ENCODE results near the gene CHD9.
"Not testable (repeated sequence)": the region's sequence is repeated elsewhere in the genome, so short reads cannot be mapped to it uniquely, and the experiment has no call there.

The CHD9 gene

DNA sequence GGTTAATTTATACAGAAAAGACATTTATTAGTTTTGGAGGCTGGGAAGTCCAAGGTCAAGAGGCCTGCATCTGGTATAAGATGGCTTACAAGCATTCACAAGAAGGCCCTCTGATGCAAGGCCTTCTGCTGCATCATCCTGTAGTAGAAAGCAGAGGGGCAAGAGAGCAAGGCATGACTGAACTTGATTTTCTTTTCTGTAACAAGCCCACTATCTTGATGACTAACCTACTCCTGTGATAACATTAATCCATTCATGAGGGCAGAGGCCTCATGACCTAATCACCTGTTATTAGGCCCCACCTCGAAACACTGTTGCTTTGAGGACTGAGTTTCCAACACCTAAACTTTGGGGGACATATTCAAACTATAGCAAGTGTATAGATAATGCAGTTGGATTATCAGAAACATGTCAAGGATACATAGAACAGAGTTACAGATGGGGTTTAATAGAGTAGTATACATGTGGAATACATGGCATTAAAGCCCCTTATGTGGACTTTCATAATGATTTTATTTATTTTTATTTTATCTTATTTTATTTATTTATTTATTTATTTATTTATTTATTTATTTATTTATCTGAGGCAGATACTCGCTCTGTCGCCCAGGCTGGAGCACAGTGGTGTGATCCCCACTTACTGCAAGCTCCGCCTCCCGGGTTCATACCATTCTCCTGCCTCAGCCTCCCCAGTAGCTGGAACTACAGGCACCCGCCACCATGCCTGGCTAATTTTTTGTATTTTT is 88.2 kb downstream of the CHD9 start:
- DNase-seq = no peak

DNA sequence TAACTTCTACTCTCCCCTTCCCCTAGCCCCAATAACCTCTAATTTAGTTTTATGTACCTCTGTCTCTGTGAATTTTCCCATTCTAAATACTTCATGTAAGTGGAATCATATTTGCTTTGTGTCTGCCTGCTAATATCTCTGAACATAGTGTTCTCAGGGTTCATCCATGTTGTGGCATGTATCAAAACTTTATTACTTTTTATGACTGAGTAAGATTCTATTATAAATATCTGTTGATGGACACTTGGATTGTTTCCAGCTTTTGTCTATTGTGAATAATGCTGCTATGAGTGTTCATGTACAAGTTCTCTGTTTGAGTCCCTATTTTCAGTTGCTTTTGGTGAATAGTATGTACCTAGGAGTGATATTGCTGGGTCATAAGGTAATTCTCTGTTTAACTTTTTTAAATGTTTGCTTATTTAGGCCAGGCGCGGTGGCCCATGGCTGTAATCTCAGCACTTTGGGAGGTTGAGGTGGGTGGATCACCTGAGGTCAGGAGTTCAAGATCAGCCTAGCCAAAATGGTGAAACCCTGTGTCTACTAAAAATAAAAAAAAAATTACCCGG is 92.8 kb downstream of the CHD9 start:
- no peak for DNase-seq

DNA sequence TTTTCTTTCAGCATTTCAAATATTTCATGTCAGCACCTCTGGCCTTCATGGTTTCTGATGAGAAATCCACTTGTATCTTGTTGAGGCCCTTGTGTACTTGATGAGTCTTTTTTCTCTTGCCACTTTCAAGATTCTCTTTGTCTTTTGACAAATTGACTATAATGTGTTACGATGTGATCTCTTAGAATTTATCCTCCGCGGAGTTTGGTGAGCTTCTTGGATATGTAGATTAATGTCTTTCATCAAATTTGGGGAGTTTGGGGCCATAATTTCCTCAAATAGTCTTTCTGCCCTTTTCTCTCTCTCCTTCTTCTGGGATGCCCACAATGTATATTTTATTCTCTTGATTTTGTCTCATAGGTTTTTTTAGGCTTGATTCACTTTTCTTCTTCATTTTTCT is 96.0 kb downstream of the CHD9 start:
- no peak for DNase-seq

DNA sequence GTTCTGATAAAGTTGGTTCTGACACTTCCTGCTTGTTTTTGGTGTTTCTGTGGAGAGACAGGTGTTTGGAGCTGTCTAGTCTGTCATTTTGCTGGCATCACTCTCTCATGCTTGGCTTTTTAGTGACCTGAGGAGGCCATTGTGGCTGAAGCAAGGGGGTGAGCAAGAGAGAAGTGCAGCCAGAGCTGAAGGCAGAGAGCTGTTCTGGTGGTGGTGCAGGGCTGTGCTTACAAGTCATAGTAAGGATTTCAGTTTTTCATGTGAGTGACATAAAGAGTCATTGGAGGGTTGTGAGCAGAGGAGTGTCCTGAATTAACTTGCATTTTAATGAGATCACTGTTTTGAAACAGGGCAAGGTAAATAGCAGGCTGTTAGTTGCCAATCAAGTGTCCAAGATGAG is 97.5 kb downstream of the CHD9 start:
- no peak for DNase-seq

DNA sequence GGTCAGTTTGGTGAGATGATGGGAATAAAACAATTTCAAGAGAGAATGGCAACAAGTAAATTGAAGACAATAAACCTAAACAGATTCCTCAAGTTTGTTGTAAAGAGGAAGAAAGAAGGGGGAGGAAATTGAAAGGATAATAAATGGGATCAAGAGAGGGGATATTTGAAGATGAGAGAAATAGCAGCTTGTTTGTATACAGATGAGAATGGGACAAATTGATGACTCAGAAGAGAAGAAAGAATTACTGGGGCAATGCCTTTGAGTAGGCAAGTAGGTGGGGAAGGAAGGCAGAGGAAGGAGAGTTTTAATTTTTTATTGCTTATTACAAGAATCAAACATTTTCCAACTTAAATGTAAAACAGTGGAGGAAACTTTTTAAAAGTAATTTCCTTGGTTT is 98.3 kb downstream of the CHD9 start:
- no peak for DNase-seq

DNA sequence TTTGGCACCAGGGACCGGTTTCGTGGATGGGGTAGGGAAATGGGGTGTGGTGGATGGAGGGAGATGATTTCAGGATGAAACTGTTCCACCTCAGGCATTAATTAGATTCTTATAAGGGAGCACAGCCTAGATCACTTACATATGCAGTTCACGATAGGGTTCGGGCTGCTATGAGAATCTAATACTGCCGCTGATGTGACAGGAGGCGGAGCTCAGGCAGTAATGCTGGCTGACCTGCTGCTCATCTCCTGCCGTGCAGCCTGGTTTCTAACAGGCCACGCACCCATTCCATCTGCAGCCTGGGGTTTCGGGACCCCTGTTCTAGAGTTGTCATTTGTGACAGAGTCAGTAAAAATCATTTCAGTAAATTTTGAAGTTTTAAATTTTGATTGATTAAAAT is 99.7 kb downstream of the CHD9 start:
- no peak for DNase-seq

DNA sequence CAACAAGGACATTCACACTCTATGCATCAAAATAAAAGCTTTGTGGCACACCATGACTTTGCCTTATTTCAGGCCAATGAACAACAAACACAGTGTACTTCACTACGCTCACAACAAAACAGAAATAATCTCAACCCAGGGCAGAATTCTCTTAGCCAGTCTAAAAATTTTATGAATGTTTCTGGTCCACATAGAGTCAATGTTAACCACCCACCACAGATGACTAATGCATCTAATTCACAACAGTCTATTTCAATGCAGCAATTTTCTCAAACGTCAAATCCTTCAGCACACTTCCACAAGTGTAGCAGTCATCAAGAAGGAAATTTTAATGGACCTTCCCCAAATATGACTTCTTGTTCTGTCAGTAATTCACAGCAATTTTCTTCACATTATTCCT is 101.7 kb downstream of the CHD9 start:
- no peak for DNase-seq

DNA sequence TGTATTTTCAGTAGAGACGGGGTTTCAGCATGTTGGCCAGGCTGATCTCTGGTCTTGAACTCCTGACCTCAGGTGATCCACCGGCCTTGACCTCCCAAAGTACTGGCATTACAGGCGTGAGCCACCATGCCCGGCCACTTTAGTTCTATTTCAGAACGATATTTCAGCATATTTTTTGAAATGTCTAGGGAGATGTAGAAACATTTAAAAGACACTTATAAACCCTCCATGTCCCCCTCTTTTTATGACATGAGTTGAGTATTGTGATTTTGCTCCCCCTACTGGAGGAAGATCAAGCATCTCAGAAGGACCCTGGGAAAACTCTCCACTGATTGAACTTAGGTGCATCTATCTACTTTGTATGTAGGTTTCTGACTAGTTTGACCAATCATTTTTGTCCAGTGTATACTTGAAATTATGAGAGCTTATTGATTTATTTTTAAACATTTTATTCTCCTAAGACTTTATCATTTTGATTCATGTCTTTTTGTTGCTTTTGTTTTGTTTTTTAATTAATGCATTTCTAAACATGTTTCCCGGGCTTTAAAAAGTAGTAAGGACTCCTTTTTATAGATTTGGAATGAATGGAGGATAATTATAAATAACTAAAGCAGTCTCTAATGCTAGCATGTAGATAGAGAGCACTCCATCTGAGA is 105.1 kb downstream of the CHD9 start:
- DNase-seq = no peak

DNA sequence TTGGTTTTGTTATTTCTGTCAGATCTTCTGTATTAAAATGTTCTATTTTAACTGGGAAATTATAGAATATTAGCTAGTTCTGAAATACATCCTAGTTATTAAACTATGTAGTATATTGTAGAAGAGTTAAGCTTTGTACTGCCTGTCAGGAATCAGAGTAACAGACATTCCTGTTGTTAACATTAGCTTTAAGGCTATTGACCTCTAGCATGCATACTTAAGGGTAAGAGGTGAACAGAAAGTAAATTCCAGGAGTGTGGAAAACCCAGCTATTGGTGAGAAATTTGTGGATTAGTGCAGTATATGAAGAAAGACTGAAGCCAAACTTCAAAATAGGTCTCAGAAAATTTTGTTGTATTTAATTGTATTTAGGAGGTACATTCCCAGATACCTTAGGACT is 111.3 kb downstream of the CHD9 start:
- no peak for DNase-seq

DNA sequence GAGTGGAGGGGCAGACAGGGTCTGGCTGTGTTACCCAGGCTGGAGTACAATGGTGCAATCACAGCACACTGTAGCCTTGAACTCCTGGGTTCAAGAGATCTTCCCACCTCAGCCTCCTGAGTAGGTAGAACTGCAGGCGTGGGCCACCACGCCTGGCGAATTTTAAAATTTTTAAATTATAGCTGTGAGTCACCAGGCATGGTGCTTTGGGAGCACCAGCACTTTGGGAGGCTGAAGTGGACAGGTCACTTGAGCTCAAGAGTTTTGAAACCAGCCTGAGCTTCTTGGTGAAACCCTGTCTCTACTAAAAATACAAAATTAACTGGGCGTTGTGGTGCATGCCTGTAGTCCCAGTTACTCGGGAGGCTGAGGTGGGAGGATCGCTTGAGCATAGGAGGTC is 114.0 kb downstream of the CHD9 start:
- no peak for DNase-seq

DNA sequence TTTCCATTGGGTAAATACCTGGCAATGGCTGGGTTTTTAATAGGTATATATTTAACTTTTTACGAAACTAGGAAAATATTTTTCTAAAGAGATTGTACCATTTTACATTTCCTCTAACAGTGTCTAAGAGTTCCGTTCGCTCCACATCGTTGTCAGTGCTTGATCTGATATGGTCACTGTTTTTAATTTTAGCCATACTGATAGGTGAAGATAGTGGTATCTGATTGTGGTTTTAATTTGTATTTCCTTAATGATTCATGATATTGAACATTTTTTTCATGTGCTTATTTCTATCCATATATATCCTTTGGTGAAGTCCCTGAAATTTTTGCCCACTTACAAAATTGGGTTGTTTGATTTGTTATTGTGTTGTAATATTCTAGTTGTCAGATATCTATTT is 117.7 kb downstream of the CHD9 start:
- DNase-seq = no peak

DNA sequence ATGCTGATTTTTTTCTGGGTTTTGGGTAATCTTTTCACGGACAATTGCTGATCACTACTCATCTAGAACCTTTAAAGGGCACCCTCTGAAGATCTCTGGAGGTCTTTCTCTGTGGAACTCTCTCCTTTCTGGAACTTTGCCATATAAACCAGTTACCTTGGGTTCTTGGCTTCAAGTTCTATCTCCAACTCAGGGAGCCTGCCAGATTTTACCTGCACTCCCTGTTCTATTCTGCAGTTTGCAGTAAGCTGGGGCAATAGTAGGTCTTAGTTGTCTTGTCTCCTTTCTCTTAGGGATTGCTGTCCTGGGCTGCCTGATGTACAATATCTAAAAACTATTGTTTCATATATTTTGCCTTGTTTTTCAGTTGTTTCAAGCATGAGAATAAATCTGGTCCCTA is 120.3 kb downstream of the CHD9 start:
- DNase-seq = no peak

DNA sequence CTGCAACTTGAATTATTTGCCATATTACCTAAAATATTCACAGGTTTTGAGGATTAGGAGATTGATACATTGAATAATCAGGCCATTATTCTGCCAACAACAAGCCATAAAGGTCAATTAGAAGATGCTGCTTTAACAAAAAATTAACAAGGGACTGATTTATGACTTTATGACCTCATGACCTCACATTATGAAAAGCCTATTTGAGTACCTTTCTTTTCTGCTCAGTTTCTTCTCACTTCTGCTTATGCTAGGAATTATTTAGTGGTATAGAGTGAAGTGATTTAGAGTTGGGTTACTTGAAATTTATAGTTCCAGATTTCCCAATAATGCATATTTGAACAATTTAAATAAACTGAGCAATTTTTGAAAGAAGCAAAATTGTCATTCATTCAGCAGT is 121.6 kb downstream of the CHD9 start:
- no peak for DNase-seq

DNA sequence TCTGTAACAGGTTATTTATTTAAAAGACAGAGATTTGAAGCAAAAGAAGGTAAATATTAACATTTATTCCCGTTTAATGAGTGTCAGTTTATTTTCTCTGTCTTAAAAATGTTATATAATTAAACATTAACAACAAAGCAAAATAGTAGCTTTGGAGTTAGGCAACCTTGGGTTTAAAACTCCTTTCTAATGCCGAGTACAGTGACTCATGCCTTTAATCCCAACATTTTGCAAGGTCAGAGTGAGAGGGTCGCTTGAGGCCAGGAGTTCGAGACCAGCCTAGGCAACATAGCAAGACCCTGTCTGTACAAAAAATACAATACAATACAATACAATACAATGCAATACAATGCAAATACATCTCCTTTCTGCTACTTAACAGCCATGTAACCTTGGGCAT is 128.7 kb downstream of the CHD9 start:
- DNase-seq = no peak

DNA sequence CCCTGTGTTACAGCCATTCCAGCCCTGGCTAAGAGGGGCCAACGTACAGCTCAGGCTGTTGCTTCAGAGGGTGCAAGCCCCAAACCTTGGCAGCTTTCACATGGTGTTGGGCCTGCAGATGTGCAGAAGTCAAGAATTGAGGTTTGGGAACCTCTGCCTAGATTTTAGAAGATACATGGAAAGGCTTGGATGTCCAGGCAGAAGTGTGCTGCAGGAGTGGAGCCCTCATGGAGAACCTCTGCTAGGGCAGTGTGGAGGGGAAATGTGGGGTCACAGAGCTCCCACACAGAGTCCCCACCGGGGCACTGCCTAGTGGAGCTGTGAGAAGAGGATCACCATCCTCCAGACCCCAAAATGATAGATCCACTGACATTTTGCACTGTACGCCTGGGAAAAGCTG is 130.9 kb downstream of the CHD9 start:
- not testable (repeated sequence) for DNase-seq

DNA sequence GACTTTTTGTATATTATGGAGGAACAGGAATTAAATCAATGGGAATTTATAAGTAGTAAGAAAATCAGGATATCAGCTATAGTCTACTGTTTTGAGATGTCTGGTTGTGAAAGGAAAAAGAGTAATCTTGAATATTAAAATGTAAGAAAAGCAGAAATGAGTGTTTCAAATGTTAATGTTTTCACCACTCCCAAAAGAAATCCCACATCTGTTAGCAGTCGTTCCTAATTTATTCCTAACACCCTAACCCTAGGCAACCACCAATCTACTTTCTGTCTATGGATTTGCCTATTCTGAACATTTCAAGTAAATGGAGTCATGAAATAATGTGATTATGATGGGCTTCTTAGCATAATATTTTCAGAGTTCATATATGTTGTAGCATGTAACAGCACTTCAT is 133.0 kb downstream of the CHD9 start:
- no peak for DNase-seq

DNA sequence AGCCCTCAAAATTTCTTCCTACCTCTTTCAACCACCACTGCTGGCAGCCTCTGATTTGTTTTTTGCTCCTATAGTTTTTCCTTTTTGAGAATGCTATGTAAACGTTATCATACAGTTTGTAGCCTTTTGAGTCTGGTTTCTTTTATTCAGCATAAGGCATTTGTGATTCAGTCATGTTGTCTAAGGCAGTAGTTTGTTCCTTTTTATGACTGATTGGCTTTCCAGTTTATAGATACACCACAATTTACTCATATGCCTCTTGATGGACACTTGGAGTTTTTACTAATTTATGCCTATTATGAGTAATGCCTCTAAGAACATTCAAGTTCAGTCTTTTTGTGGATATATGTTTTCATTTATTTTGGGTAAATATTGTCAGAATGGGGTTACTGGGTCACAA is 136.6 kb downstream of the CHD9 start:
- DNase-seq = no peak

DNA sequence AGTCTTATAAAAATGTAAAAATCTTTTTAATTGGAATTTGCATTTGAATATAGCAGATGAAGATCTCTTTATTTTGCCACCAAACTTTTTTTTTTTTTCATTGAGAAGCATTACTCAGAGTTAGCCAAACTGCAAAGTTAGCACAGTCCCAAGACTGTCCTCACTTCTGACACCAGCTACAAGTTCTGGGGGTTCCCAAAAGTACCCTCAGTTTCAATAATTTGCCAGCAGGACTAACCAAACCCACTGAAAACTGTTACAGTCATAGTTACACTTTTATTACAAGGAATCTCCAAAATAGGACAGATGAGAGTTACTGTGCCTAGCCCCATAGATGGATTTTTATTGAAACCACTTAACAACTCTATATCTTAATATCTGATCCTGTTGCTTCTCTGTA is 144.1 kb downstream of the CHD9 start:
- DNase-seq = no peak

DNA sequence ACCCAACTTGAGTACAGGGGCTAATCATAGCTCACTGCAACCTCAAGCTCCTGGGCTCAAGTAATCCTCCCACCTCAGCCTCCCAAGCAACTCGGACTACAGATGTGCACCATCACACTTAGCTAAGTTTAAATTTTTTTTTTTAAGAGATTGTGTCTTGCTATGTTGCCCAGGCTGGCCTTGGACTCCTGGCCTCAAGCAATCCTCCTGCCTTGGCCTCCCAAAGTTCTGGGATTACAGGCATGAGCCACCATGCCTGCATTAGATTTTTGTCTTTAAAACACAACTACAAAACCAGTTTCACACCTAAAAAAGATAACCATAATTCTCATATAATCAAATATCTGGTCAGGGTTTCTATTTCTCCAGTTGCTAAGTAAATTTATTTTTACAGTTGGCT is 147.1 kb downstream of the CHD9 start:
- DNase-seq = no peak

DNA sequence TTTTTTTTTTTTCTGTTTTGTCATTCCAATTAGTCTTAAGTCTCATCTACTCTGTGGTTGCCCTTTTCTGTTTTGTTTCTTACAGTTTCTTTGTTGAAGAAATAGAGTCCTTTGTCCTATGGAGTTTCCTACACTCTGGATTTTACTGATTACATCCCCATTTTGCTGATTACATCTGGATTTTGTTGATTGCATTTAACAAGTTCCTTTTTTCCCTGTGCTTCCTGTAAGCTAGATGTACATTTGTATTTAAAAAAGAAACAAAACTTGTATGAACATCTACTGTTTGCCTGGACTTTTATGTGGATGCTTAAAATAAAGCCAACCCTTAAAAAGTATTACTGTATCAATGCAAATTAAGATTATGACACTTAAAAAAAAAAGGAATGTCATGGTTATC is 147.6 kb downstream of the CHD9 start:
- no peak for DNase-seq

DNA sequence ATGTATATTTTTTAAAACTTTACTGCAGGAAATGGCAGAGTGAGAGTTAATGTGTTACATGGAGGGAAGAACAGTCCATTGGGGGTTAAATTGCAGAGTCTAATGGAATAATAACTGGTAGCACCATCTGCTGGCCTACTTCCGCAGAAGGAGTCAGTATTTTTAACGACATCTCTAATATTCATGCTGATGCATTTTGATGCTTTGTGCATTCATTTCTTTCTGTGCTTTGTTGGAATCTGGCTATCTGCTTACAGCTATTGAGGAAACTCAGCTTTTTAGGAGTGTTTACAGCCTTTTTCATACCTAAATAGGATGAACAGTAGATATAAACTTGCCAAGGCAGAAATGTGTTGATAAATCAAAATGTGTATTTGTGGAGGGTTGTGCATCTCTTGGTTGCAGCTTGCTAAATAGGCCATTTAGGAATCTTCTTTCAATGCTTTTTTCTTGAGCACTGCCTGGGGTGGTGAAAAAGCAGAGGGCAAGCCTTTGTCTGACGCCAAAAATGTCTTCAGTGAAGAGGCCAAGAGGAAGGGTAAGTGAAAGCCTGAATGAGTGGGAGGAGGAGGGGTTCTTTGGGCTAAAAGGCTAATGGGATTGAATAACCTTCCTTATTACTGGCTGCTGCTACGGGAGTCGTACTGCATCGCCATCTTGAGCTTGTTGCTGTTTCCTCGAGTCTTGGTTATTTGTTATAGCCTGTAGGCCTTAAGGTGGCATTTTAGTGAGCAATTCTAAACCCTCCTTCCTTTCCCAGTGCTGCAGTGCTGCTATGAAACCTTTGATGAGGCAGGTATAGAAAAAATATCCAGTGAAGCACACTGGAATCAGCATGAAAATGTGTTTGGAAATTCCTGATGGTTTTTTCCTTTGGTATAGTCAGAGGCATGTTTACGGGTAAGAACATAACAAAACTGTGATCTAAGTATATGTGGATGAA is 153.3 kb downstream of the CHD9 start:
- DNase-seq = no peak

DNA sequence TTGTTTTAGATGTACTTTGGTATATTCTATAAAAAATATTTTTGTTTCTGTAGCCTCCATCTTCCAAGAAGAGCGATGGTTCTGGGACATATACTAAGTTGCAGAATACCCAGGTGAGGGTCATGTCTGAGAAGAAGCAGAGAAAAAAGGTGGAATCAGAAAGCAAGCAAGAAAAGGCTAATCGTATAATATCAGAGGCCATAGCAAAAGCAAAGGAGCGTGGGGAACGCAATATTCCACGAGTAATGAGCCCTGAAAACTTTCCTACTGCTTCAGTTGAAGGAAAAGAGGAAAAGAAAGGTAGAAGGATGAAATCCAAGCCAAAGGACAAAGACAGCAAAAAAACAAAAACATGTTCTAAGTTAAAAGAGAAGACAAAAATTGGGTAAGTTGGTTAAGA is 154.6 kb downstream of the CHD9 start:
- DNase-seq = no peak

DNA sequence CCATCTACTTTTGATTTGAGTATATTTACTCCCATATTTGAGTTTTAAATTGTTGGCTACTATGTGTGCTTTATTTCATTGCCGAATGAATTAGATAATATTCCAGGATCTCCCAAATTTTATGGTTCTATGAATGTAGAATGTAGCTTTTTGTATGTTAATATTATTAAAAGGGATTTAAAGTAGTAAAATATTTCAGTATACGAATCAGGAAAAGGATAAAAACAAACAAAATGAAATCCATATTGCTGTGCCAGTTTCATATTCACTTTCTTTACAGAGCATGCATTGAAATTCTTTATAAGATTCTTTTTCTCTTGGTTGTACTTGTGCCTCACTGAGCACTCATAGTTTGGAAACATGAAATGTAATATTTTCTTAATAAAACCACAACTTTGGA is 155.1 kb downstream of the CHD9 start:
- DNase-seq = no peak

DNA sequence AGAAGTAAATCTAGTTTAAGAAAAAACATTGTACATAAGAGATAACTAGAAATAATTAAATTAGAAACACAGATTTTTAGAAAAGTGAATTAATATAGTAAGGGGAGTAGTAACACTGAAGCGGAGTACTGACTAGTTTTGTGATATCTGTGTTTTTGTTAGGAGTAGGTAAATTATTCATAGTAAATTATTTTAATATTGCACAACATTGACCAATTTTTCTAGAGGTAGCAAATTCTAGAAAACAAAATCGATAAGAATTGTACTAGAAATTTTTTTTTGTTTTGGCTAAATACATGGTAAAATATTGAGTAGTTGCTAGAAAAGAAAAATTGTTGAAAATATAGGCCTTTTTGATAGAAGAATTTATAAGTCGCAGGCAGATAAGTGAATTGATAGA is 156.5 kb downstream of the CHD9 start:
- no peak for DNase-seq
